Measurements from ENCODE around the gene WHRN.

- TF ChIP-seq, protein P1, sequence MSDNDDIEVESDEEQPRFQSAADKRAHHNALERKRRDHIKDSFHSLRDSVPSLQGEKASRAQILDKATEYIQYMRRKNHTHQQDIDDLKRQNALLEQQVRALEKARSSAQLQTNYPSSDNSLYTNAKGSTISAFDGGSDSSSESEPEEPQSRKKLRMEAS (IDR thresholded peaks at IDR 0.05; ENCODE audit: low read depth, low read length) = no peak
- TF ChIP-seq, protein P2, sequence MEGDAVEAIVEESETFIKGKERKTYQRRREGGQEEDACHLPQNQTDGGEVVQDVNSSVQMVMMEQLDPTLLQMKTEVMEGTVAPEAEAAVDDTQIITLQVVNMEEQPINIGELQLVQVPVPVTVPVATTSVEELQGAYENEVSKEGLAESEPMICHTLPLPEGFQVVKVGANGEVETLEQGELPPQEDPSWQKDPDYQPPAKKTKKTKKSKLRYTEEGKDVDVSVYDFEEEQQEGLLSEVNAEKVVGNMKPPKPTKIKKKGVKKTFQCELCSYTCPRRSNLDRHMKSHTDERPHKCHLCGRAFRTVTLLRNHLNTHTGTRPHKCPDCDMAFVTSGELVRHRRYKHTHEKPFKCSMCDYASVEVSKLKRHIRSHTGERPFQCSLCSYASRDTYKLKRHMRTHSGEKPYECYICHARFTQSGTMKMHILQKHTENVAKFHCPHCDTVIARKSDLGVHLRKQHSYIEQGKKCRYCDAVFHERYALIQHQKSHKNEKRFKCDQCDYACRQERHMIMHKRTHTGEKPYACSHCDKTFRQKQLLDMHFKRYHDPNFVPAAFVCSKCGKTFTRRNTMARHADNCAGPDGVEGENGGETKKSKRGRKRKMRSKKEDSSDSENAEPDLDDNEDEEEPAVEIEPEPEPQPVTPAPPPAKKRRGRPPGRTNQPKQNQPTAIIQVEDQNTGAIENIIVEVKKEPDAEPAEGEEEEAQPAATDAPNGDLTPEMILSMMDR (IDR thresholded peaks at IDR 0.05; ENCODE audit: low read depth, low read length) = no peak
- TF ChIP-seq POLR2A (IDR thresholded peaks at IDR 0.05; ENCODE audit: extremely low read depth, insufficient read length) (no peak), MYC (IDR thresholded peaks at IDR 0.05; ENCODE audit: low read depth, low read length) (no peak)
Measured at GRCh38 chr9:114388357-114388682, 117.0 kb downstream of the WHRN start.

Measured in NB4 (cell line).